Tibial artery (tissue), 4 donors: ENCODE measurements around the gene MFSD2A.

Experiments used
- DNase-seq, 2 donors: peaks; one replicate each; pipeline ENCODE4 v3.0.0-alpha.2; 2019
- H3K27ac ChIP-seq, 2 donors: fragments of 200-600 bp; sonication (generic) in 1 of 2; 1 replicate in 1 of 2; 2 replicates in 1 of 2; pipeline ENCODE4 v1.5.1; 2018 to 2019; ENCODE audit warnings: mild to moderate bottlenecking in 1 of 2
- H3K27me3 ChIP-seq, 2 donors: fragments of 200-600 bp; sonication (generic) in 1 of 2; one replicate each; pipeline versions ENCODE4 v1.5.1 to v1.6.0; 2016 to 2019
- H3K36me3 ChIP-seq, 3 donors: fragments of 200-600 bp; sonication (generic) in 2 of 3; one replicate each; pipeline ENCODE4 v1.5.1; 2016 to 2019; ENCODE audit warnings: mild to moderate bottlenecking in 2 of 3
- H3K4me1 ChIP-seq, 4 donors: fragments of 200-600 bp; sonication (generic) in 2 of 4; 1 replicate in 3 of 4; 2 replicates in 1 of 4; pipeline ENCODE4 v1.5.1; 2016 to 2019
- H3K4me3 ChIP-seq, 2 donors: fragments of 200-600 bp; sonication (generic) in 1 of 2; 1 replicate in 1 of 2; 2 replicates in 1 of 2; pipeline ENCODE4 v1.5.1; 2018 to 2019; ENCODE audit warnings: mild to moderate bottlenecking in 2 of 2
- H3K9me3 ChIP-seq, 3 donors: fragments of 200-600 bp; sonication (generic) in 1 of 3; one replicate each; pipeline ENCODE4 v1.5.1; 2016 to 2019
- intact Hi-C: fragments of 100-400 bp; cut with DNase I; formaldehyde crosslinking; loops from one replicate; pipeline ENCODE4 v1.15.0; 2023; ENCODE audit warnings: low total_unique reads
- TF ChIP-seq, protein P1 (sequence below), 2 experiments: fragments of 200-600 bp in 1 of 2; fragments of 450-650 bp in 1 of 2; IDR thresholded peaks; one replicate each; pipeline ENCODE4 v1.5.1; 2017 to 2019; ENCODE audit warnings: antibody characterized with exemption in 2 of 2, mild to moderate bottlenecking in 1 of 2, moderate library complexity in 1 of 2

MFSD2A gene

DNA sequence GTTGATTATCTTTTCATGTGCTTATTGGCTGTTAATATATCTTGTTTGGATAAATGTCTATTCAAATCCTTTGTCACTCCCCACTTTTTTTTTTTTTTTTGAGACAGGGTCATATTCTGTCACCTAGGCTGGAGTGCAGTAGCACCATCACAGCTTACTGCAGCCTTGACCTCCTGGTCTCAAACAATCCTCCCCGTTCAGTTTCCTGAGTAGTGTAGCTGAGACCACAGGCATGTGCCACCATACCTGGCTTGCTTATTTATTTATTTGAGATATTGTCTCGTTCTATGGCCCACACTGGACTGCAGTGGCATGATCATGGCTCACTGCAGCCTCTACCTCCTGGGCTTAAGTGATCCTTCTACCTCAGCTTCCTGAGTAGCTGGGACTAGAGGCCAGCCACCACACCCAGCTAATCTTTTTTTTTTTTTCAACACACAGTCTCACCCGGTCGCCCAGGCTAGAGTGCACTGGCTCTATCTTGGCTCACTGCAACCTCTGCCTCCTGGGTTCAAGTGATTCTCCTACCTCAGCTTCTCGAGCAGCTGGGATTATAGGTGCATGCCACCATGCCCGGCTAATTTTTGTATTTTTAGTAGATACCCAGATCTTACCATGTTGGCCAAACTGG lies 39.3 kb upstream of the MFSD2A start:
- DNase-seq, result no peak
- H3K27ac ChIP-seq, result no peak overlapping the region
- peaks cover 0 to 11% of the 10 kb centered on the region in 2 donors for H3K27me3 ChIP-seq
- no peaks in the 10 kb centered on the region for H3K36me3 ChIP-seq
- H3K4me3 ChIP-seq, result no peak overlapping the region
- H3K9me3 ChIP-seq, result no peaks in the 10 kb centered on the region
- no peaks in the 10 kb centered on the region for H3K4me1 ChIP-seq
- intact Hi-C loops, result no loop called here
- TF ChIP-seq, protein P1, sequence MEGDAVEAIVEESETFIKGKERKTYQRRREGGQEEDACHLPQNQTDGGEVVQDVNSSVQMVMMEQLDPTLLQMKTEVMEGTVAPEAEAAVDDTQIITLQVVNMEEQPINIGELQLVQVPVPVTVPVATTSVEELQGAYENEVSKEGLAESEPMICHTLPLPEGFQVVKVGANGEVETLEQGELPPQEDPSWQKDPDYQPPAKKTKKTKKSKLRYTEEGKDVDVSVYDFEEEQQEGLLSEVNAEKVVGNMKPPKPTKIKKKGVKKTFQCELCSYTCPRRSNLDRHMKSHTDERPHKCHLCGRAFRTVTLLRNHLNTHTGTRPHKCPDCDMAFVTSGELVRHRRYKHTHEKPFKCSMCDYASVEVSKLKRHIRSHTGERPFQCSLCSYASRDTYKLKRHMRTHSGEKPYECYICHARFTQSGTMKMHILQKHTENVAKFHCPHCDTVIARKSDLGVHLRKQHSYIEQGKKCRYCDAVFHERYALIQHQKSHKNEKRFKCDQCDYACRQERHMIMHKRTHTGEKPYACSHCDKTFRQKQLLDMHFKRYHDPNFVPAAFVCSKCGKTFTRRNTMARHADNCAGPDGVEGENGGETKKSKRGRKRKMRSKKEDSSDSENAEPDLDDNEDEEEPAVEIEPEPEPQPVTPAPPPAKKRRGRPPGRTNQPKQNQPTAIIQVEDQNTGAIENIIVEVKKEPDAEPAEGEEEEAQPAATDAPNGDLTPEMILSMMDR (IDR thresholded peaks at IDR 0.05), result no peak

DNA sequence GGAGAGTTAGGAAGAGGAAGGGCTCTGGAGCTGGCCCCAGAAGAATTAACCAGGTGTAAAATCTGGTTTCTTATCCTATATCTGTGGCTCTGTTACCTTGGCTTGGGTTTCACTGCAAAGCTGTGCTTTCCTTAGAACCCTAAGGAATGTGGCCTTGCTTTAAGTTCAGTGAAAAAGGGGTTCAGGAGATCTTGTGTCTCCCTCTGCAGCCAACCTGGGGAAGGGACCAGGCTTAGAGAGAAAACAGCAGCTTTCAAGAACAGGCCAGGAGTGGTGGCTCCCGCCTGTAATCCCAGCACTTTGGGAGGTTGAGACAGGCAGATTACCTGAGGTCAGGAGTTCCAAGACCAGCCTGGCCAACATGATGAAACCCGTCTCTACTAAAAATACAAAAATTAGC lies 37.1 kb upstream of the MFSD2A start:
- TF ChIP-seq, protein P1 (IDR thresholded peaks at IDR 0.05), result no peak
- intact Hi-C loops, result no loop called here
- H3K9me3 ChIP-seq, result no peaks in the 10 kb centered on the region
- DNase-seq, result no peak
- peaks cover 0 to 17% of the 10 kb centered on the region in 2 donors for H3K27me3 ChIP-seq
- no peak overlapping the region for H3K4me3 ChIP-seq
- no peaks in the 10 kb centered on the region for H3K36me3 ChIP-seq
- no peak overlapping the region for H3K27ac ChIP-seq
- H3K4me1 ChIP-seq, result no peaks in the 10 kb centered on the region

DNA sequence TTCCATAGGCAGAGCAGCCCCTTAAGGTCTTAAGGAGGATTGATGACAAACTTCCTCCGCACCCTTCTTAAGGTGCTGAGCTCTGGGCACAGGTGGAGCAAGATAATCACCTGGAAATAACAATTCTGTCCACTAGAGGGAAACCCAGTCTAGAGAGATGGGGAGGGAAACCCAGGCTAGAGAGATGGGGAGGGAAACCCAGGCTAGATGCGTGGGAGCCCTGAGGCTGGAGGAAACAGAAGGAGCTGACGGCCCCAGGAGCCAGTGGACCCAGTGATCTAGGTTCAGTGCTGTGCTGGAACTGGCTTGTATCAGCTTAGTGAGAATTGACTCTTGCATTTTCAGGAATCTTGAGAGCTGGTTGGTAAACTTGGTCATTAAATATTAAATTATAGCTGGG lies 35.4 kb upstream of the MFSD2A start:
- Histone ChIP-seq H3K4me3 (no peak overlapping the region), H3K27ac (no peak overlapping the region), H3K36me3 (no peaks in the 10 kb centered on the region), H3K27me3 (peaks cover 0 to 26% of the 10 kb centered on the region in 2 donors), H3K9me3 (no peaks in the 10 kb centered on the region), H3K4me1 (no peaks in the 10 kb centered on the region)
- intact Hi-C loops, result no loop called here
- no peak for DNase-seq
- TF ChIP-seq, protein P1 (IDR thresholded peaks at IDR 0.05), result peak; percentile 32 to 50

DNA sequence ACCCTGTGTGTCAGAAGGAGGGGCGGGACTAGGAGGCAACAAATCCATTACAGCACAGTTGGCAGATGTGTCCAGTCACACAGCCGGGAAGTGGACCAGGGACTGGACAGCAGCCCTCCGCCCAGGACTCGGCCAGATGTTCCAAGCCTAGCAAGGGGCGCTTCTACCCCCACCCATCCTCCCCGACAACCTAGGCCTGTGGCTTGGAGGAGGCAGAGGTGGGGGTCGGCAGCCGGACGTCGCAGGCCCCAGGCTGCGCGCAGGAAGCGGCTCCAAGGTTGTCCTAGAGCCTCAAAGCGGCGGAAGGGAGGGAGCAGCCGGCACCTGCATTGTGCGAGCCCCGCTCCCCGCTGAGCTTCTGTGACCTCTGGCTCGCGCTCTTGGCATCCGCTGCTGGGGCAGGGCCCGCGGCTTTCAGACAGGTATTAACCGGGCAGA lies 32.7 kb upstream of the MFSD2A start:
- H3K36me3 ChIP-seq, result no peaks in the 10 kb centered on the region
- no peak for DNase-seq
- no peaks in the 10 kb centered on the region for H3K9me3 ChIP-seq
- intact Hi-C loops, result loop anchor here (1.0 kb wide), 1 partner anchor 47 kb away; no protein-coding TSS in a partner anchor
- peaks cover 0 to 26% of the 10 kb centered on the region in 2 donors for H3K27me3 ChIP-seq
- H3K4me3 ChIP-seq, result no peak overlapping the region
- TF ChIP-seq, protein P1 (IDR thresholded peaks at IDR 0.05), result no peak
- peaks cover 0 to 4% (median 0%) of the 10 kb centered on the region in 4 donors for H3K4me1 ChIP-seq
- no peak overlapping the region for H3K27ac ChIP-seq

DNA sequence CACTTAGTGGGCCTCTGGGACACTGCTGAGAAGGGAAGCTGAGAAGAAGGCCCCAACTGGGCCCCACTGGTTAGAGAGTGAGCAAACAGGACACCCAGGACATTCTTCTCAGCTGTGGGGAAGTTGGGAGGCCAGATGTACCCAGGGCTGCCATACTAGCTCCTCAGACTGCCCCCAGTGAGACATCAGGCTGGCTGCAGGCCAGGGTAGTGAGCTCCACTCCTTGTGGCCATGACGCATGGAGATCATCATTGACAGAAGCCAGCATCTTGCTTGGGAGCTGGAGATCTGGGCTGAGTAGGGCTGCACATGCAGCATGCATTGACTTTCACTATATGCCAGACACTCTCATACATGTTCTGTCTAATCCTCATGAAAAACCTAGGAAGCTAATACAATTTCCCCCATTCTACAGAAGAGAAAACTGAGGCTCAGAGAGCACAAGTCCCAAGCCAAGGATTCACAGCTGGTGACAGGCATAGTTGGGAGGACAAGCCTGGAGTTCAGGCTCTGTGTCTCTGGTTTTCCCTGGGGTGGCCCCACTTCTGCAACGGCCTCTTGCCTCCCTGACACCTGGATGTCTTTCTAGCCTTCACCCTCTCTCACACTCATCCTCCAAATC lies 29.1 kb upstream of the MFSD2A start:
- no peak overlapping the region for H3K27ac ChIP-seq
- TF ChIP-seq, protein P1 (IDR thresholded peaks at IDR 0.05), result no peak
- H3K9me3 ChIP-seq, result no peaks in the 10 kb centered on the region
- no peak overlapping the region for H3K4me3 ChIP-seq
- intact Hi-C loops, result no loop called here
- H3K36me3 ChIP-seq, result no peaks in the 10 kb centered on the region
- DNase-seq, result no peak
- peaks cover 0 to 6% (median 0%) of the 10 kb centered on the region in 4 donors for H3K4me1 ChIP-seq
- peaks cover 0 to 24% of the 10 kb centered on the region in 2 donors for H3K27me3 ChIP-seq
